Mesothelial cell of epicardium (in vitro differentiated cells): ENCODE results near the gene NBEA. TPM values are rescaled to one million over a fixed set of nuclear protein-coding genes. Genes with fewer than 3 reads are reported as not detected.

Source experiments
- DNase-seq, 2 experiments: peaks; one replicate each; pipeline ENCODE4 v3.0.0; 2021; ENCODE audit warnings: low spot score in 2 of 2; ENCODE audit not compliant: unreplicated experiment in 2 of 2
- H3K27ac Mint-ChIP-seq: 2 replicates; pipeline ENCODE4 v1.8.0; 2021; ENCODE audit warnings: mixed read lengths
- H3K27me3 Mint-ChIP-seq: 2 replicates; pipeline ENCODE4 v1.8.0; 2021; ENCODE audit warnings: low read depth, mixed read lengths
- H3K36me3 Mint-ChIP-seq: 2 replicates; pipeline ENCODE4 v1.8.0; 2021; ENCODE audit warnings: mixed read lengths
- H3K4me1 Mint-ChIP-seq: 2 replicates; pipeline ENCODE4 v1.8.0; 2021; ENCODE audit warnings: mixed read lengths
- H3K4me3 Mint-ChIP-seq: 2 replicates; pipeline ENCODE4 v1.8.0; 2021; ENCODE audit warnings: mild to moderate bottlenecking, moderate library complexity, mixed read lengths
- H3K9me3 Mint-ChIP-seq: 2 replicates; pipeline ENCODE4 v1.8.0; 2021; ENCODE audit warnings: mixed read lengths
- CTCF ChIP-seq: fragments of 200-600 bp; sonication (generic); IDR thresholded peaks from one replicate; pipeline ENCODE4 v1.5.0; 2021; ENCODE audit warnings: antibody characterized with exemption; ENCODE audit not compliant: unreplicated experiment
- total RNA-seq: library from RNA; stranded (reverse); gene quantifications from 3 replicates; pipeline ENCODE4 v1.2.1, GENCODE V29; 2021

The NBEA gene
- total RNA-seq, 1 donor from 2014 or later: 32.8 TPM

- Mint-ChIP-seq H3K27me3 (no peaks in the 10 kb centered on the region), H3K36me3 (no peaks in the 10 kb centered on the region), H3K4me3 (no peak overlapping the region), H3K4me1 (peaks cover 25% of the 10 kb centered on the region), H3K27ac (peak overlapping the region; percentile 7), H3K9me3 (peaks cover under 1% of the 10 kb centered on the region)
- TF ChIP-seq CTCF: no peak
- no peak for DNase-seq
These were observed 757.0 kb downstream of the NBEA start for GRCh38 chr13:35698911-35699576.

GRCh38 chr13:35699825-35700510 is 757.9 kb downstream of the NBEA start:
- Mint-ChIP-seq H3K27me3 (no peaks in the 10 kb centered on the region), H3K4me1 (peaks cover 25% of the 10 kb centered on the region), H3K9me3 (peaks cover 10% of the 10 kb centered on the region), H3K36me3 (no peaks in the 10 kb centered on the region), H3K27ac (peak overlapping the region; percentile 78), H3K4me3 (no peak overlapping the region)
- no peak for TF ChIP-seq CTCF
- DNase-seq: no peak

- no peak for TF ChIP-seq CTCF
- peaks cover 25% of the 10 kb centered on the region for H3K4me1 Mint-ChIP-seq
- DNase-seq: no peak
- no peaks in the 10 kb centered on the region for H3K27me3 Mint-ChIP-seq
- peak overlapping the region; percentile 78 for H3K27ac Mint-ChIP-seq
- H3K9me3 Mint-ChIP-seq: peaks cover 10% of the 10 kb centered on the region
- H3K4me3 Mint-ChIP-seq: no peak overlapping the region
- no peaks in the 10 kb centered on the region for H3K36me3 Mint-ChIP-seq
These were observed 758.6 kb downstream of the NBEA start for GRCh38 chr13:35700671-35701070.

- TF ChIP-seq CTCF: no peak
- Mint-ChIP-seq H3K4me1 (peaks cover 22% of the 10 kb centered on the region), H3K4me3 (no peak overlapping the region), H3K36me3 (no peaks in the 10 kb centered on the region), H3K9me3 (peaks cover 10% of the 10 kb centered on the region), H3K27ac (no peak overlapping the region), H3K27me3 (no peaks in the 10 kb centered on the region)
- no peak for DNase-seq
These were observed 760.2 kb downstream of the NBEA start for GRCh38 chr13:35702316-35702715.

GRCh38 chr13:35703061-35703460 is 761.0 kb downstream of the NBEA start:
- Mint-ChIP-seq H3K36me3 (no peaks in the 10 kb centered on the region), H3K4me1 (peaks cover 21% of the 10 kb centered on the region), H3K4me3 (no peak overlapping the region), H3K27ac (no peak overlapping the region), H3K27me3 (no peaks in the 10 kb centered on the region), H3K9me3 (peaks cover 10% of the 10 kb centered on the region)
- DNase-seq: no peak
- no peak for TF ChIP-seq CTCF
